Mucosa of rectum (tissue), 2 donors: ENCODE data around the gene TMEM94.

Source experiments
- H3K27ac ChIP-seq, 2 donors: one replicate each; pipeline ENCODE4 v1.7.0; 2013; ENCODE audit warnings: inconsistent platforms in 2 of 2, low read depth in 2 of 2, low read length in 2 of 2
- H3K27me3 ChIP-seq, 2 donors: one replicate each; pipeline ENCODE4 v1.7.0; 2013; ENCODE audit warnings: low read length in 2 of 2; ENCODE audit not compliant: control insufficient read depth in 2 of 2, insufficient read depth in 2 of 2
- H3K36me3 ChIP-seq, 2 donors: one replicate each; pipeline ENCODE4 v1.7.0; 2013; ENCODE audit warnings: low read length in 2 of 2; ENCODE audit not compliant: control insufficient read depth in 2 of 2, insufficient read depth in 2 of 2
- H3K4me1 ChIP-seq, 2 donors: one replicate each; pipeline ENCODE4 v1.7.0; 2013; ENCODE audit warnings: low read length in 2 of 2, mild to moderate bottlenecking in 1 of 2; ENCODE audit not compliant: control insufficient read depth in 2 of 2, insufficient read depth in 2 of 2
- H3K4me3 ChIP-seq, 2 donors: one replicate each; pipeline ENCODE4 v1.7.0; 2013; ENCODE audit warnings: low read length in 2 of 2
- H3K9ac ChIP-seq, 2 donors: one replicate each; pipeline ENCODE4 v1.7.0; 2013; ENCODE audit warnings: low read length in 2 of 2, low read depth in 1 of 2, mild to moderate bottlenecking in 1 of 2
- H3K9me3 ChIP-seq, 2 donors: one replicate each; pipeline ENCODE4 v1.7.0; 2013; ENCODE audit warnings: low read length in 2 of 2; ENCODE audit not compliant: control insufficient read depth in 2 of 2
- donor health status: healthy.
- donor health status: Normal muscosa, but diverticular disease.

Gene TMEM94

GRCh38 chr17:75463603-75464002, 7.2 kb downstream of the TMEM94 start:
- Histone ChIP-seq H3K9me3 (no peaks in the 10 kb centered on the region), H3K27ac (no peak overlapping the region), H3K9ac (no peak overlapping the region), H3K36me3 (peaks cover 3 to 4% of the 10 kb centered on the region in 2 donors), H3K4me3 (no peak overlapping the region), H3K4me1 (peaks cover 18 to 20% of the 10 kb centered on the region in 2 donors), H3K27me3 (no peaks in the 10 kb centered on the region)

- Histone ChIP-seq H3K27ac (no peak overlapping the region), H3K9ac (no peak overlapping the region), H3K36me3 (peaks cover 3 to 4% of the 10 kb centered on the region in 2 donors), H3K4me3 (no peak overlapping the region), H3K27me3 (no peaks in the 10 kb centered on the region), H3K9me3 (no peaks in the 10 kb centered on the region), H3K4me1 (peaks cover 6 to 14% of the 10 kb centered on the region in 2 donors)
Observed at GRCh38 chr17:75465039-75465438, 8.6 kb downstream of the TMEM94 start.

GRCh38 chr17:75468291-75468754, 11.9 kb downstream of the TMEM94 start:
- H3K27me3 ChIP-seq = no peaks in the 10 kb centered on the region
- no peak overlapping the region for H3K4me3 ChIP-seq
- peaks cover 6 to 11% of the 10 kb centered on the region in 2 donors for H3K4me1 ChIP-seq
- peaks cover 13 to 14% of the 10 kb centered on the region in 2 donors for H3K36me3 ChIP-seq
- H3K27ac ChIP-seq = peak overlapping the region; percentile 40 to 83
- H3K9ac ChIP-seq = peak overlapping the region in 1 of 2 donors; percentile 37
- no peaks in the 10 kb centered on the region for H3K9me3 ChIP-seq

GRCh38 chr17:75468779-75469373, 12.4 kb downstream of the TMEM94 start:
- no peaks in the 10 kb centered on the region for H3K27me3 ChIP-seq
- H3K27ac ChIP-seq = peak overlapping the region; percentile 40 to 83
- H3K9me3 ChIP-seq = no peaks in the 10 kb centered on the region
- H3K36me3 ChIP-seq = peaks cover 13 to 17% of the 10 kb centered on the region in 2 donors
- peak overlapping the region; percentile 19 to 70 for H3K9ac ChIP-seq
- H3K4me1 ChIP-seq = peaks cover 6 to 11% of the 10 kb centered on the region in 2 donors
- H3K4me3 ChIP-seq = no peak overlapping the region

GRCh38 chr17:75471207-75471606, 14.8 kb downstream of the TMEM94 start:
- Histone ChIP-seq H3K27me3 (no peaks in the 10 kb centered on the region), H3K4me3 (no peak overlapping the region), H3K27ac (no peak overlapping the region), H3K36me3 (peaks cover 11 to 18% of the 10 kb centered on the region in 2 donors), H3K9ac (no peak overlapping the region), H3K4me1 (peaks cover 13 to 15% of the 10 kb centered on the region in 2 donors), H3K9me3 (no peaks in the 10 kb centered on the region)

GRCh38 chr17:75472119-75472518, 15.7 kb downstream of the TMEM94 start:
- Histone ChIP-seq H3K4me3 (no peak overlapping the region), H3K36me3 (peaks cover 11 to 18% of the 10 kb centered on the region in 2 donors), H3K9ac (no peak overlapping the region), H3K27me3 (no peaks in the 10 kb centered on the region), H3K27ac (no peak overlapping the region), H3K9me3 (no peaks in the 10 kb centered on the region), H3K4me1 (peaks cover 20 to 21% of the 10 kb centered on the region in 2 donors)

- H3K4me3 ChIP-seq = no peak overlapping the region
- H3K27ac ChIP-seq = no peak overlapping the region
- H3K36me3 ChIP-seq = peaks cover 11 to 18% of the 10 kb centered on the region in 2 donors
- H3K27me3 ChIP-seq = no peaks in the 10 kb centered on the region
- no peaks in the 10 kb centered on the region for H3K9me3 ChIP-seq
- peaks cover 20 to 24% of the 10 kb centered on the region in 2 donors for H3K4me1 ChIP-seq
- H3K9ac ChIP-seq = no peak overlapping the region
Observed at GRCh38 chr17:75473246-75473645, 16.8 kb downstream of the TMEM94 start.

GRCh38 chr17:75474736-75475135, 18.3 kb downstream of the TMEM94 start:
- H3K27me3 ChIP-seq = no peaks in the 10 kb centered on the region
- H3K9me3 ChIP-seq = no peaks in the 10 kb centered on the region
- peaks cover 19% of the 10 kb centered on the region in 2 donors for H3K36me3 ChIP-seq
- no peak overlapping the region for H3K9ac ChIP-seq
- H3K4me3 ChIP-seq = no peak overlapping the region
- no peak overlapping the region for H3K27ac ChIP-seq
- peaks cover 11 to 21% of the 10 kb centered on the region in 2 donors for H3K4me1 ChIP-seq

GRCh38 chr17:75475144-75475835, 18.9 kb downstream of the TMEM94 start:
- H3K36me3 ChIP-seq = peaks cover 19 to 22% of the 10 kb centered on the region in 2 donors
- H3K27ac ChIP-seq = peak overlapping the region in 1 of 2 donors; percentile 32
- H3K9ac ChIP-seq = no peak overlapping the region
- H3K4me3 ChIP-seq = no peak overlapping the region
- H3K4me1 ChIP-seq = peaks cover 11 to 21% of the 10 kb centered on the region in 2 donors
- H3K9me3 ChIP-seq = no peaks in the 10 kb centered on the region
- H3K27me3 ChIP-seq = no peaks in the 10 kb centered on the region

GRCh38 chr17:75475851-75476250, 19.4 kb downstream of the TMEM94 start:
- Histone ChIP-seq H3K9ac (peak overlapping the region in 1 of 2 donors; percentile 24), H3K4me3 (no peak overlapping the region), H3K36me3 (peaks cover 19 to 25% of the 10 kb centered on the region in 2 donors)

More at GRCh38 chr17:75475851-75476250, 19.4 kb downstream of the TMEM94 start:
- H3K4me1 ChIP-seq = peaks cover 11 to 21% of the 10 kb centered on the region in 2 donors
- H3K27me3 ChIP-seq = no peaks in the 10 kb centered on the region
- H3K9me3 ChIP-seq = no peaks in the 10 kb centered on the region
- peak overlapping the region; percentile 8 to 58 for H3K27ac ChIP-seq
